HEK293 (cell line): ENCODE data around the gene ARMC3.

Experiments used
- CTCF ChIA-PET: fragments of 350-600 bp; formaldehyde crosslinking; extraction: SDS; loops from one replicate; lab custom pipeline; 2021; ENCODE audit warnings: antibody characterized with exemption; lab: Yijun Ruan, JAX
- POLR2A ChIA-PET: fragments of 300-600 bp; formaldehyde crosslinking; extraction: SDS; loops from one replicate; lab custom pipeline; 2020; ENCODE audit warnings: antibody characterized with exemption, inconsistent platforms; lab: Yijun Ruan, JAX
- H3K27ac ChIP-seq: fragments of 200-500 bp; sonication (Bioruptor generic); 2 replicates; pipeline ENCODE4 v1.5.1; 2014; ENCODE audit warnings: low read depth, low read length, control low read depth, inconsistent platforms; ENCODE audit errors: extremely low read depth
- H3K36me3 ChIP-seq, 2 experiments: fragments of 200-500 bp in 1 of 2; sonication (Bioruptor generic) in 1 of 2; 1 replicate in 1 of 2; 2 replicates in 1 of 2; pipeline ENCODE4 v1.5.1; 2014 to 2017; ENCODE audit warnings: inconsistent platforms in 2 of 2, low read length in 2 of 2; ENCODE audit not compliant: control insufficient read depth in 2 of 2, insufficient read depth in 1 of 2
- H3K4me1 ChIP-seq: fragments of 200-500 bp; sonication (Bioruptor generic); 2 replicates; pipeline ENCODE4 v1.5.1; 2014; ENCODE audit warnings: mild to moderate bottlenecking, low read length, inconsistent platforms; ENCODE audit not compliant: control insufficient read depth, insufficient read depth
- H3K4me3 ChIP-seq: 2 replicates; pipeline ENCODE4 v1.5.1; 2011; ENCODE audit warnings: low read depth, mild to moderate bottlenecking, control low read depth, low read length, moderate library complexity
- H3K9me3 ChIP-seq: fragments of 200-500 bp; sonication (Bioruptor generic); 2 replicates; pipeline ENCODE4 v1.5.1; 2014; ENCODE audit warnings: low read depth, low read length, inconsistent platforms; ENCODE audit not compliant: control insufficient read depth, insufficient read depth
- AEBP2 ChIP-seq: fragments of 450-650 bp; formaldehyde crosslinking; IDR thresholded peaks from 2 replicates; pipeline ENCODE4 v1.5.1; 2016; ENCODE audit warnings: missing biosample characterization, missing genetic modification characterization, borderline replicate concordance
- ATF2 ChIP-seq: fragments of 450-650 bp; formaldehyde crosslinking; IDR thresholded peaks from 2 replicates; pipeline ENCODE4 v1.5.1; 2016; ENCODE audit warnings: missing biosample characterization, missing genetic modification characterization, low read depth
- BCL6B ChIP-seq: fragments of 450-650 bp; formaldehyde crosslinking; IDR thresholded peaks from 2 replicates; pipeline ENCODE4 v1.5.1; 2017; ENCODE audit warnings: missing biosample characterization, missing genetic modification characterization
- GLI4 ChIP-seq: fragments of 450-650 bp; formaldehyde crosslinking; IDR thresholded peaks from 2 replicates; pipeline ENCODE4 v1.5.1; 2016; ENCODE audit warnings: missing biosample characterization, missing genetic modification characterization
- KLF1 ChIP-seq: fragments of 450-650 bp; formaldehyde crosslinking; IDR thresholded peaks from 2 replicates; pipeline ENCODE4 v1.5.1; 2016; ENCODE audit warnings: missing biosample characterization, missing genetic modification characterization
- SP2 ChIP-seq: fragments of 450-650 bp; formaldehyde crosslinking; IDR thresholded peaks from 2 replicates; pipeline ENCODE4 v1.5.1; 2016; ENCODE audit warnings: missing biosample characterization, missing genetic modification characterization
- SP3 ChIP-seq: fragments of 450-650 bp; formaldehyde crosslinking; IDR thresholded peaks from 2 replicates; pipeline ENCODE4 v1.5.1; 2016; ENCODE audit warnings: missing biosample characterization, missing genetic modification characterization
- SP7 ChIP-seq: fragments of 450-650 bp; formaldehyde crosslinking; IDR thresholded peaks from 2 replicates; pipeline ENCODE4 v1.5.1; 2016; ENCODE audit warnings: missing biosample characterization, missing genetic modification characterization
- ZBTB48 ChIP-seq: fragments of 450-650 bp; formaldehyde crosslinking; IDR thresholded peaks from 2 replicates; pipeline ENCODE4 v1.5.1; 2016; ENCODE audit warnings: missing biosample characterization, missing genetic modification characterization
- ZNF121 ChIP-seq: fragments of 450-650 bp; formaldehyde crosslinking; IDR thresholded peaks from 2 replicates; pipeline ENCODE4 v1.5.1; 2016; ENCODE audit warnings: missing biosample characterization, missing genetic modification characterization
- ZNF560 ChIP-seq: fragments of 450-650 bp; formaldehyde crosslinking; IDR thresholded peaks from 2 replicates; pipeline ENCODE4 v1.5.1; 2017; ENCODE audit warnings: missing biosample characterization, missing genetic modification characterization, borderline replicate concordance
- ZNF610 ChIP-seq: fragments of 450-650 bp; formaldehyde crosslinking; IDR thresholded peaks from 2 replicates; pipeline ENCODE4 v1.5.1; 2016; ENCODE audit warnings: missing biosample characterization, missing genetic modification characterization, borderline replicate concordance
- ZNF626 ChIP-seq: fragments of 450-650 bp; sonication (Bioruptor Pico); formaldehyde crosslinking; IDR thresholded peaks from 2 replicates; pipeline ENCODE4 v1.5.1; 2018; ENCODE audit warnings: missing biosample characterization, missing genetic modification characterization, inconsistent platforms
- ZNF670 ChIP-seq: fragments of 450-650 bp; formaldehyde crosslinking; IDR thresholded peaks from 2 replicates; pipeline ENCODE4 v1.5.1; 2016; ENCODE audit warnings: missing biosample characterization, missing genetic modification characterization, low read depth
- ZNF76 ChIP-seq: fragments of 450-650 bp; formaldehyde crosslinking; IDR thresholded peaks from 2 replicates; pipeline ENCODE4; 2016; ENCODE audit warnings: low read depth, missing biosample characterization, missing genetic modification characterization, borderline replicate concordance
- ZNF768 ChIP-seq: fragments of 450-650 bp; formaldehyde crosslinking; IDR thresholded peaks from 2 replicates; pipeline ENCODE4 v1.5.1; 2018; ENCODE audit warnings: missing biosample characterization, mild to moderate bottlenecking, missing genetic modification characterization
- ZNF776 ChIP-seq: fragments of 450-650 bp; formaldehyde crosslinking; IDR thresholded peaks from 2 replicates; pipeline ENCODE4 v1.5.0; 2017; ENCODE audit warnings: missing biosample characterization, missing genetic modification characterization, borderline replicate concordance
- ZNF777 ChIP-seq: fragments of 450-650 bp; formaldehyde crosslinking; IDR thresholded peaks from 2 replicates; pipeline ENCODE4 v1.5.1; 2017; ENCODE audit warnings: missing biosample characterization, missing genetic modification characterization, borderline replicate concordance
- ZNF830 ChIP-seq: fragments of 450-650 bp; IDR thresholded peaks from 2 replicates; pipeline ENCODE4 v1.5.0; 2018; ENCODE audit warnings: missing biosample characterization, missing genetic modification characterization, low read depth, mild to moderate bottlenecking, moderate library complexity
- TF ChIP-seq, protein P1 (sequence below): fragments of 450-650 bp; IDR thresholded peaks from 2 replicates; pipeline ENCODE4 v1.5.1; 2018; ENCODE audit warnings: missing biosample characterization, missing genetic modification characterization

Gene ARMC3

GRCh38 chr10:23005150-23005549 lies 77.3 kb downstream of the ARMC3 start (continued):
- TF ChIP-seq ATF2 (tag by site-specific recombination): no peak
- no peak for TF ChIP-seq GLI4 (tag by site-specific recombination)
- TF ChIP-seq, all 188 proteins: peak for 0

GRCh38 chr10:23013581-23014335 lies 85.9 kb downstream of the ARMC3 start:
- H3K9me3 ChIP-seq: no peaks in the 10 kb centered on the region
- POLR2A ChIA-PET: no interaction called here
- TF ChIP-seq ZNF830 (tag by site-specific recombination): no peak
- TF ChIP-seq BCL6B (tag by site-specific recombination): no peak
- TF ChIP-seq ZNF768 (tag by site-specific recombination): no peak
- TF ChIP-seq ZNF626 (tag by site-specific recombination): no peak
- TF ChIP-seq ZNF121 (tag by site-specific recombination): no peak
- TF ChIP-seq ZNF777 (tag by site-specific recombination): no peak
- no peak for TF ChIP-seq ZNF610 (tag by site-specific recombination)
- TF ChIP-seq ZNF76: no peak
- TF ChIP-seq SP3 (tag by site-specific recombination): no peak
- no peak for TF ChIP-seq ZNF560 (tag by site-specific recombination)
- no peak for TF ChIP-seq ZNF670 (tag by site-specific recombination)
- no peak for TF ChIP-seq SP2 (tag by site-specific recombination)
- TF ChIP-seq AEBP2: no peak
- TF ChIP-seq ZNF776 (tag by site-specific recombination): no peak
- TF ChIP-seq, protein P1, sequence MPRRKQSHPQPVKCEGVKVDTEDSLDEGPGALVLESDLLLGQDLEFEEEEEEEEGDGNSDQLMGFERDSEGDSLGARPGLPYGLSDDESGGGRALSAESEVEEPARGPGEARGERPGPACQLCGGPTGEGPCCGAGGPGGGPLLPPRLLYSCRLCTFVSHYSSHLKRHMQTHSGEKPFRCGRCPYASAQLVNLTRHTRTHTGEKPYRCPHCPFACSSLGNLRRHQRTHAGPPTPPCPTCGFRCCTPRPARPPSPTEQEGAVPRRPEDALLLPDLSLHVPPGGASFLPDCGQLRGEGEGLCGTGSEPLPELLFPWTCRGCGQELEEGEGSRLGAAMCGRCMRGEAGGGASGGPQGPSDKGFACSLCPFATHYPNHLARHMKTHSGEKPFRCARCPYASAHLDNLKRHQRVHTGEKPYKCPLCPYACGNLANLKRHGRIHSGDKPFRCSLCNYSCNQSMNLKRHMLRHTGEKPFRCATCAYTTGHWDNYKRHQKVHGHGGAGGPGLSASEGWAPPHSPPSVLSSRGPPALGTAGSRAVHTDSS: no peak
- TF ChIP-seq ZBTB48 (tag by site-specific recombination): no peak
- no peak for TF ChIP-seq SP7 (tag by site-specific recombination)
- no peak for TF ChIP-seq KLF1
- TF ChIP-seq, all 188 proteins: peak for 0
- CTCF ChIA-PET: interaction anchor here (0.7 to 0.9 kb wide), 2 partner anchors 25 to 428 kb away, joined by 3 read pairs; no protein-coding TSS in a partner anchor
- Histone ChIP-seq H3K4me3 (no peak overlapping the region), H3K4me1 (no peaks in the 10 kb centered on the region), H3K36me3 (no peaks in the 10 kb centered on the region), H3K27ac (no peak overlapping the region)
